Measurements from ENCODE around the gene LAD1. TPM values are rescaled to one million over a fixed set of nuclear protein-coding genes. Genes with fewer than 3 reads are reported as not detected.
A peak's percentile ranks its signal among the peaks of the same experiment; 100 is the strongest.

Gene LAD1
- total RNA-seq, 4 donors from 2014 or later, result 175 to 303 (median 218) TPM

GRCh38 chr1:201403359-201403758 lies 4.2 kb upstream of the LAD1 start:
- 58% methylated on average over 1 of the region's 1 CpG for WGBS
- H3K4me1 ChIP-seq, result peaks cover 57% of the 10 kb centered on the region
- no peak overlapping the region for H3K4me3 ChIP-seq
- TF ChIP-seq POLR2AphosphoS5 (IDR thresholded peaks at IDR 0.05) (no peak), CTCF (IDR thresholded peaks at IDR 0.05) (no peak), POLR2A (IDR thresholded peaks at IDR 0.05) (no peak)
- DNase-seq (ENCODE audit: low spot score in 2 of 2), result no peak
- no peaks in the 10 kb centered on the region for H3K9me3 ChIP-seq
- H3K27ac ChIP-seq, result no peak overlapping the region
- peaks cover 23% of the 10 kb centered on the region for H3K27me3 ChIP-seq
- no peaks in the 10 kb centered on the region for H3K36me3 ChIP-seq

GRCh38 chr1:201401700-201402099 lies 2.6 kb upstream of the LAD1 start:
- peaks cover 25% of the 10 kb centered on the region for H3K27me3 ChIP-seq
- 84% methylated on average over 2 of the region's 2 CpGs for WGBS
- no peak for TF ChIP-seq EP300 (IDR thresholded peaks at IDR 0.05)
- TF ChIP-seq POLR2A (IDR thresholded peaks at IDR 0.05), result no peak
- no peak for TF ChIP-seq POLR2AphosphoS5 (IDR thresholded peaks at IDR 0.05)
- no peak for TF ChIP-seq CTCF (IDR thresholded peaks at IDR 0.05)
- DNase-seq (ENCODE audit: low spot score in 2 of 2), result no peak
- H3K4me3 ChIP-seq, result no peak overlapping the region
- no peaks in the 10 kb centered on the region for H3K9me3 ChIP-seq
- H3K27ac ChIP-seq, result no peak overlapping the region
- H3K36me3 ChIP-seq, result no peaks in the 10 kb centered on the region
- H3K4me1 ChIP-seq, result peaks cover 46% of the 10 kb centered on the region

- no peak overlapping the region for H3K4me3 ChIP-seq
- DNase-seq (ENCODE audit: low spot score in 2 of 2), result no peak
- no peak overlapping the region for H3K27ac ChIP-seq
- TF ChIP-seq EP300 (IDR thresholded peaks at IDR 0.05) (no peak), POLR2AphosphoS5 (IDR thresholded peaks at IDR 0.05) (no peak), CTCF (IDR thresholded peaks at IDR 0.05) (no peak), POLR2A (IDR thresholded peaks at IDR 0.05) (no peak)
- WGBS, result 79% methylated on average over 2 of the region's 2 CpGs
- no peaks in the 10 kb centered on the region for H3K36me3 ChIP-seq
- peaks cover 52% of the 10 kb centered on the region for H3K4me1 ChIP-seq
- H3K9me3 ChIP-seq, result no peaks in the 10 kb centered on the region
- H3K27me3 ChIP-seq, result peaks cover 25% of the 10 kb centered on the region
Observed at GRCh38 chr1:201400852-201401230, 1.7 kb upstream of the LAD1 start.

GRCh38 chr1:201400212-201400851 lies 1.2 kb upstream of the LAD1 start:
- Histone ChIP-seq H3K9me3 (no peaks in the 10 kb centered on the region), H3K36me3 (no peaks in the 10 kb centered on the region), H3K27me3 (peaks cover 25% of the 10 kb centered on the region), H3K4me3 (peak overlapping the region; percentile 52), H3K27ac (peak overlapping the region; percentile 94), H3K4me1 (peaks cover 57% of the 10 kb centered on the region)
- no peak for TF ChIP-seq CTCF (IDR thresholded peaks at IDR 0.05)
- TF ChIP-seq EP300 (IDR thresholded peaks at IDR 0.05), result no peak
- TF ChIP-seq POLR2A (IDR thresholded peaks at IDR 0.05), result no peak
- no peak for TF ChIP-seq POLR2AphosphoS5 (IDR thresholded peaks at IDR 0.05)
- no peak for DNase-seq (ENCODE audit: low spot score in 2 of 2)
- WGBS, result 69% methylated on average over 7 of the region's 11 CpGs

GRCh38 chr1:201399352-201400126 lies 415 bp upstream of the LAD1 start:
- no peak for TF ChIP-seq POLR2A (IDR thresholded peaks at IDR 0.05)
- no peak for TF ChIP-seq EP300 (IDR thresholded peaks at IDR 0.05)
- TF ChIP-seq CTCF (IDR thresholded peaks at IDR 0.05), result no peak
- no peak for TF ChIP-seq POLR2AphosphoS5 (IDR thresholded peaks at IDR 0.05)
- Histone ChIP-seq H3K36me3 (no peaks in the 10 kb centered on the region), H3K27me3 (peaks cover 25% of the 10 kb centered on the region), H3K4me1 (peaks cover 59% of the 10 kb centered on the region), H3K4me3 (peak overlapping the region; percentile 52), H3K27ac (peak overlapping the region; percentile 94), H3K9me3 (no peaks in the 10 kb centered on the region)
- no peak for DNase-seq (ENCODE audit: low spot score in 2 of 2)
- WGBS, result 15% methylated on average over 7 of the region's 62 CpGs

Data from suprapubic skin (tissue), 4 donors.